GM10248 (cell line): ENCODE measurements around the gene BRWD1.
"Not testable (repeated sequence)": the region's sequence is repeated elsewhere in the genome, so short reads cannot be mapped to it uniquely, and the experiment has no call there.

Source experiments
- CTCF ChIA-PET: fragments of 300-600 bp; sonication (Branson Sonifier 250); formaldehyde crosslinking; extraction: SDS; loops from one replicate; lab custom pipeline; 2021; ENCODE audit warnings: antibody characterized with exemption; lab: Yijun Ruan, JAX
- POLR2A ChIA-PET: fragments of 350-650 bp; sonication (Branson Sonifier 250); formaldehyde crosslinking; extraction: SDS; loops from one replicate; lab custom pipeline; 2020; ENCODE audit warnings: antibody characterized with exemption; lab: Yijun Ruan, JAX
- DNase-seq: peaks from one replicate; pipeline ENCODE4 v3.0.0; 2012; ENCODE audit errors: extremely low spot score
- CTCF ChIP-seq: IDR thresholded peaks from 2 replicates; pipeline ENCODE4 v1.5.1; 2012; ENCODE audit warnings: mild to moderate bottlenecking, low read depth; ENCODE audit errors: extremely low read depth, missing control alignments, control extremely low read depth

The BRWD1 gene

GRCh38 chr21:39221282-39221996, 92.0 kb downstream of the BRWD1 start:
- ChIA-PET POLR2A (no interaction called here), CTCF (no interaction called here)
- TF ChIP-seq CTCF = no peak
- DNase-seq = no peak

- DNase-seq, CTCF ChIA-PET, POLR2A ChIA-PET: not testable (repeated sequence)
These were observed 92.6 kb downstream of the BRWD1 start for GRCh38 chr21:39220875-39221274.

- CTCF ChIA-PET = interaction anchor here (1.0 kb wide), 1 partner anchor 22 kb away, joined by 3 read pairs; no protein-coding TSS in a partner anchor
- POLR2A ChIA-PET = no interaction called here
- DNase-seq = no peak
- TF ChIP-seq CTCF = no peak
These were observed 93.3 kb downstream of the BRWD1 start for GRCh38 chr21:39220150-39220549.

- no peak for TF ChIP-seq CTCF
- ChIA-PET CTCF (interaction anchor here (2.1 kb wide), 1 partner anchor 13 kb away, joined by 11 read pairs; no protein-coding TSS in a partner anchor), POLR2A (interaction anchor here (0.7 kb wide), 1 partner anchor 34 kb away, joined by 3 read pairs; no protein-coding TSS in a partner anchor)
- DNase-seq = no peak
These were observed 95.4 kb downstream of the BRWD1 start for GRCh38 chr21:39218082-39218409.

- no peak for TF ChIP-seq CTCF
- DNase-seq = no peak
- ChIA-PET POLR2A (no interaction called here), CTCF (interaction anchor here (2.1 kb wide), 1 partner anchor 12 kb away, joined by 11 read pairs; no protein-coding TSS in a partner anchor)
These were observed 95.9 kb downstream of the BRWD1 start for GRCh38 chr21:39217356-39218081.

GRCh38 chr21:39216290-39216689, 97.1 kb downstream of the BRWD1 start:
- CTCF ChIA-PET = no interaction called here

More at GRCh38 chr21:39216290-39216689, 97.1 kb downstream of the BRWD1 start:
- no peak for TF ChIP-seq CTCF
- POLR2A ChIA-PET = no interaction called here
- no peak for DNase-seq
